H1 (cell line): Measurements from ENCODE around the gene PNMA8C. TPM values are rescaled to one million over a fixed set of nuclear protein-coding genes. Genes with fewer than 3 reads are reported as not detected.

Experiments used
- CTCF ChIA-PET: fragments of 300-600 bp; sonication (Branson Sonifier 250); formaldehyde crosslinking; loops from one replicate; lab custom pipeline; 2021; ENCODE audit not compliant: partially characterized antibody; lab: Charles Lee
- POLR2A ChIA-PET: fragments of 300-600 bp; sonication (Branson Sonifier 250); formaldehyde crosslinking; loops from one replicate; lab custom pipeline; 2021; ENCODE audit warnings: inconsistent platforms; ENCODE audit not compliant: partially characterized antibody; lab: Charles Lee
- DNase-seq, 2 experiments: peaks; one replicate each; pipeline versions ENCODE4 v3.0.0 to v3.0.0-alpha.2; 2010 to 2022; ENCODE audit warnings: low spot score in 2 of 2, low read depth in 1 of 2, mixed read lengths in 1 of 2
- FAIRE-seq: peaks from 2 replicates; lab custom pipeline; 2011; peaks lifted over from hg19 to GRCh38; lab: Jason Lieb, UNC
- H2AFZ ChIP-seq: 2 replicates; pipeline ENCODE4 v1.8.1; 2012; ENCODE audit warnings: low read length, inconsistent platforms
- H2AK5ac ChIP-seq: 2 replicates; pipeline ENCODE4 v1.6.1; 2013; ENCODE audit warnings: low read depth, low read length
- H2BK120ac ChIP-seq: replicated peaks from 2 replicates; pipeline ENCODE3; 2013; ENCODE audit warnings: low read depth, low read length, inconsistent platforms
- H2BK12ac ChIP-seq: 2 replicates; pipeline ENCODE4 v1.6.1; 2013; ENCODE audit warnings: low read depth, low read length
- H2BK15ac ChIP-seq: 2 replicates; pipeline ENCODE4 v1.6.1; 2013; ENCODE audit warnings: low read length
- H2BK20ac ChIP-seq: 2 replicates; pipeline ENCODE4 v1.6.1; 2013; ENCODE audit warnings: low read length
- H2BK5ac ChIP-seq: 2 replicates; pipeline ENCODE4 v1.6.1; 2013; ENCODE audit warnings: low read depth, low read length
- H3K14ac ChIP-seq: 2 replicates; pipeline ENCODE4 v1.6.1; 2013; ENCODE audit warnings: inconsistent platforms; ENCODE audit not compliant: insufficient read length
- H3K18ac ChIP-seq: 2 replicates; pipeline ENCODE4 v1.6.1; 2013; ENCODE audit warnings: low read length; ENCODE audit errors: extremely low read depth
- H3K23ac ChIP-seq: 2 replicates; pipeline ENCODE4 v1.6.1; 2013; ENCODE audit warnings: inconsistent platforms; ENCODE audit not compliant: insufficient read length
- H3K23me2 ChIP-seq: 2 replicates; pipeline ENCODE4 v1.6.1; 2013; ENCODE audit warnings: low read depth, low read length
- H3K27ac ChIP-seq: 2 replicates; pipeline ENCODE4 v1.6.1; 2011; ENCODE audit warnings: low read depth, low read length, inconsistent platforms
- H3K27me3 ChIP-seq, 4 experiments: replicated peaks in 1 of 4; 1 replicate in 1 of 4; 2 replicates in 3 of 4; pipeline versions ENCODE4 v1.6.1 to v1.8.1; 2011 to 2013; ENCODE audit warnings: low read length in 3 of 4, mild to moderate bottlenecking in 3 of 4, inconsistent platforms in 2 of 4, mixed read lengths in 2 of 4, moderate library complexity in 1 of 4; ENCODE audit not compliant: control insufficient read depth in 3 of 4, insufficient read depth in 3 of 4; ENCODE audit errors: extremely low read depth in 1 of 4
- H3K36me3 ChIP-seq, 4 experiments: 2 replicates each; pipeline versions ENCODE4 v1.6.1 to v1.8.1; 2011 to 2013; ENCODE audit warnings: mild to moderate bottlenecking in 4 of 4, low read length in 3 of 4, moderate library complexity in 2 of 4, control low read depth in 1 of 4, inconsistent platforms in 1 of 4; ENCODE audit not compliant: insufficient read depth in 4 of 4, control insufficient read depth in 2 of 4
- H3K4ac ChIP-seq: replicated peaks from 2 replicates; pipeline ENCODE3; 2013; ENCODE audit warnings: low read length, low read depth, mixed read lengths, inconsistent platforms; ENCODE audit not compliant: insufficient read length
- H3K4me1 ChIP-seq, 4 experiments: replicated peaks in 1 of 4; 1 replicate in 1 of 4; 2 replicates in 3 of 4; pipeline versions ENCODE4 v1.6.1 to v1.8.1; 2011 to 2013; ENCODE audit warnings: low read length in 3 of 4, inconsistent platforms in 2 of 4, mixed read lengths in 1 of 4; ENCODE audit not compliant: insufficient read depth in 4 of 4, control insufficient read depth in 3 of 4
- H3K4me2 ChIP-seq, 2 experiments: 2 replicates each; pipeline versions ENCODE4 v1.6.1 to v1.8.1; 2011 to 2013; ENCODE audit warnings: low read depth in 2 of 2, low read length in 2 of 2, control low read depth in 1 of 2, inconsistent platforms in 1 of 2, mild to moderate bottlenecking in 1 of 2; ENCODE audit not compliant: insufficient read depth in 1 of 2
- H3K4me3 ChIP-seq, 4 experiments: fragments of 200-600, 300-600 bp in 1 of 4; sonication (generic), shearing (Covaris generic), sonication (Bioruptor Twin) in 1 of 4; 2 replicates each; pipeline versions ENCODE4 v1.5.1 to v1.8.1; 2011 to 2016; ENCODE audit warnings: low read length in 4 of 4, low read depth in 3 of 4, control low read depth in 2 of 4, inconsistent platforms in 2 of 4, mild to moderate bottlenecking in 2 of 4, mixed read lengths in 1 of 4, moderate library complexity in 1 of 4; ENCODE audit not compliant: insufficient read depth in 2 of 4; ENCODE audit errors: extremely low read depth in 1 of 4
- H3K56ac ChIP-seq: replicated peaks from 2 replicates; pipeline ENCODE3; 2013; ENCODE audit warnings: low read depth, mild to moderate bottlenecking, mixed read lengths, low read length, inconsistent platforms; ENCODE audit not compliant: insufficient read length
- H3K79me1 ChIP-seq: 2 replicates; pipeline ENCODE4 v1.6.1; 2013; ENCODE audit warnings: low read depth, low read length, control low read depth
- H3K79me2 ChIP-seq, 2 experiments: 2 replicates each; pipeline versions ENCODE4 v1.6.1 to v1.8.1; 2012 to 2013; ENCODE audit warnings: low read length in 2 of 2, mild to moderate bottlenecking in 2 of 2, inconsistent platforms in 1 of 2; ENCODE audit not compliant: insufficient read depth in 2 of 2, control insufficient read depth in 1 of 2
- H3K9ac ChIP-seq, 4 experiments: replicated peaks in 1 of 4; 1 replicate in 1 of 4; 2 replicates in 3 of 4; pipeline versions ENCODE4 v1.6.1 to v1.8.1; 2011 to 2013; ENCODE audit warnings: low read depth in 3 of 4, low read length in 3 of 4, control low read depth in 2 of 4, mild to moderate bottlenecking in 2 of 4, moderate library complexity in 2 of 4, inconsistent platforms in 1 of 4; ENCODE audit errors: extremely low read depth in 1 of 4
- H3K9me3 ChIP-seq, 2 experiments: 2 replicates each; pipeline versions ENCODE4 v1.6.1 to v1.8.1; 2012 to 2013; ENCODE audit warnings: mild to moderate bottlenecking in 2 of 2, moderate library complexity in 2 of 2, control low read depth in 1 of 2, inconsistent platforms in 1 of 2, low read depth in 1 of 2, low read length in 1 of 2, mixed read lengths in 1 of 2; ENCODE audit not compliant: insufficient read depth in 2 of 2
- H4K20me1 ChIP-seq, 2 experiments: replicated peaks in 1 of 2; 2 replicates each; pipeline versions ENCODE3 to v1.8.1; 2011 to 2013; ENCODE audit warnings: inconsistent platforms in 2 of 2, low read length in 2 of 2, mild to moderate bottlenecking in 1 of 2; ENCODE audit not compliant: insufficient read depth in 2 of 2, control insufficient read depth in 1 of 2
- H4K5ac ChIP-seq: 2 replicates; pipeline ENCODE4 v1.6.1; 2013; ENCODE audit warnings: low read length, low read depth, mixed read lengths, inconsistent platforms; ENCODE audit not compliant: insufficient read length
- H4K8ac ChIP-seq: 2 replicates; pipeline ENCODE4 v1.8.0; 2013; ENCODE audit warnings: mild to moderate bottlenecking, moderate library complexity, low read length, inconsistent platforms; ENCODE audit not compliant: insufficient read depth; ENCODE audit errors: extremely low read depth
- H4K91ac ChIP-seq: replicated peaks from 2 replicates; pipeline ENCODE3; 2013; ENCODE audit warnings: low read length, mixed read lengths, inconsistent platforms; ENCODE audit not compliant: insufficient read length
- CEBPB ChIP-seq: IDR thresholded peaks from 2 replicates; pipeline ENCODE4 v1.6.1; 2012; ENCODE audit warnings: low read depth, low read length
- GTF2F1 ChIP-seq: IDR thresholded peaks from 2 replicates; pipeline ENCODE4 v1.6.1; 2012; ENCODE audit warnings: low read depth, low read length, improper control_type of control experiment, borderline replicate concordance
- MAFK ChIP-seq: IDR thresholded peaks from 2 replicates; pipeline ENCODE4 v1.6.1; 2012; ENCODE audit warnings: low read depth, mild to moderate bottlenecking, improper control_type of control experiment, low read length
- POU5F1 ChIP-seq: IDR thresholded peaks from 2 replicates; pipeline ENCODE4 v1.6.1; 2011; ENCODE audit warnings: low read depth, mild to moderate bottlenecking, low read length, moderate library complexity
- RFX5 ChIP-seq: IDR thresholded peaks from 2 replicates; pipeline ENCODE4 v1.6.1; 2011; ENCODE audit warnings: low read depth, low read length, improper control_type of control experiment, borderline replicate concordance
- TCF12 ChIP-seq: IDR thresholded peaks from 2 replicates; pipeline ENCODE4 v1.6.1; 2011; ENCODE audit warnings: low read depth, mild to moderate bottlenecking, low read length
- WGBS, 2 experiments: shearing (Covaris generic) in 1 of 2; methylation state at CpG; one replicate each; pipeline versions ENCODE4 v1.1.6 to v1.1.7; 2013 to 2015; ENCODE audit warnings: low lambda C conversion rate in 2 of 2, mixed read lengths in 2 of 2, inconsistent platforms in 1 of 2, low coverage in 1 of 2, missing lambda C conversion rate in 1 of 2; ENCODE audit not compliant: insufficient replicate concordance in 2 of 2, insufficient coverage in 1 of 2, insufficient read length in 1 of 2; ENCODE audit errors: extremely low coverage in 1 of 2, missing lambda C conversion rate in 1 of 2; 5-methylcytosine and 5-hydroxymethylcytosine counted together
- polyA plus RNA-seq, 7 experiments: library from polyadenylated mRNA; depleted of rRNA in 3 of 7; stranded (reverse) in 5 of 7; unstranded in 2 of 7; fragments of >200 nt in 5 of 7; fragments of 200-250 nt in 2 of 7; gene quantifications; 1 replicate in 5 of 7; 2 replicates in 1 of 7; 4 replicates in 1 of 7; pipeline versions ENCODE4 v1.2.1 to v1.2.3, GENCODE V29; 2011 to 2013; ENCODE audit warnings: missing spikeins in 2 of 7, mixed read lengths in 2 of 7
- total RNA-seq: library from RNA; stranded (reverse); fragmentation: NEBNext Ultra II Directional; extraction: Animal tissue kit (Norgen Biotek cat#: 25700); gene quantifications from 2 replicates; pipeline ENCODE4 v1.2.1, GENCODE V29; 2021
- TF ChIP-seq, protein P1 (sequence below): IDR thresholded peaks from 2 replicates; pipeline ENCODE4 v1.6.1; 2011; ENCODE audit warnings: low read depth, mild to moderate bottlenecking, low read length; ENCODE audit not compliant: insufficient read depth
- TF ChIP-seq, protein P2 (sequence below): IDR thresholded peaks from 2 replicates; pipeline ENCODE4 v1.6.1; 2012; ENCODE audit warnings: inconsistent platforms
- TF ChIP-seq, protein P3 (sequence below), 3 experiments: IDR thresholded peaks; 1 replicate in 2 of 3; 2 replicates in 1 of 3; pipeline versions ENCODE4 v1.5.1 to v1.6.1; 2011; ENCODE audit warnings: low read length in 3 of 3, mild to moderate bottlenecking in 3 of 3, inconsistent platforms in 2 of 3, low read depth in 1 of 3, moderate library complexity in 1 of 3; ENCODE audit not compliant: insufficient read depth in 1 of 3; ENCODE audit errors: control extremely low read depth in 1 of 3

The PNMA8C gene
- total and polyA plus RNA-seq, 2 of the 8 experiments (the other 6 are each of a cell fraction or from before 2014, with no cell fraction given) = 0.53 to 1.8 TPM

DNA sequence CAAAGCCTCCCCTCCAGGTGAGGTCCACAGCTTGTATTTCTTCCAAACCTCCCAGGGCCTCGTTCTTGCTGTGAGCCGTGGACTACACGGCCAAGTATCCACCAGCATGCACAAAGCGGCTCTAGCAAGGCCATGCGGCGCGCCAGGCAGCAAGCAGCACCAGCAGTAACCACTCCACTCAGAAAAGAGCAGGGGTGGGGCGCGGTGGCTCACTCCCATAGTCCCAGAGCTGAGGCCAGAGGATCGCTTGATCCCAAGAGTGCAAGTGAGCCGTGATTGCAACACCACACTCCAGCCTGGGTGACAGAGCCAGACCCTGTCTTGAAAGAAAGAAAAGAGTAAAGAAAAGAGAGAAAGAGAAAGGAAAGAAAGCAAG, 20.1 kb downstream of the PNMA8C start:
- Histone ChIP-seq H3K9me3 (no peaks in the 10 kb centered on the region), H3K4ac (peak overlapping the region; percentile 92), H4K5ac (peak overlapping the region; percentile 84), H3K9ac (peak overlapping the region in 2 of 4 experiments; percentile 13 to 64; a peak in 1 of 7 replicates), H4K91ac (peak overlapping the region; percentile 94), H3K79me1 (peaks cover 3% of the 10 kb centered on the region), H2BK5ac (peak overlapping the region; percentile 87), H2BK12ac (peak overlapping the region; percentile 88; the same call in 1 of the 2 replicates), H4K20me1 (peaks cover 8 to 14% of the 10 kb centered on the region in 2 experiments), H2BK20ac (peak overlapping the region; percentile 92; the same call in 1 of the 2 replicates), H3K36me3 (0 out of 8 replicates have a peak, but pooled peaks cover 0 to 2% (median 0%) of the 10 kb centered on the region in 4 experiments), H3K4me1 (peaks cover under 1 to 31% (median 22%) of the 10 kb centered on the region in 4 experiments; a peak in 6 of 7 replicates), H2BK120ac (peak overlapping the region; percentile 77), H3K27ac (no peak overlapping the region), H4K8ac (0 out of 2 replicates have a peak overlapping the region, but pooled peaks have one; percentile 57), H3K23ac (no peak overlapping the region), H3K23me2 (peaks cover 35% of the 10 kb centered on the region), H3K27me3 (peaks cover 0 to 39% (median 25%) of the 10 kb centered on the region in 4 experiments; a peak in 6 of 7 replicates), H3K79me2 (peaks cover 0 to 16% of the 10 kb centered on the region in 2 experiments; a peak in 2 of 4 replicates), H3K18ac (peak overlapping the region; percentile 94), H3K56ac (peak overlapping the region; percentile 39), H3K4me3 (peak overlapping the region; percentile 25 to 63 (median 40); a peak in 7 of 8 replicates), H3K4me2 (peak overlapping the region; percentile 80 to 89), H2AK5ac (no peak overlapping the region), H3K14ac (peak overlapping the region; percentile 4), H2BK15ac (0 out of 2 replicates have a peak overlapping the region, but pooled peaks have one; percentile 9), H2AFZ (no peak overlapping the region)
- WGBS, 2 experiments = 10% methylated on average over 11 of the region's 11 CpGs; no CpG with 5 or more reads in 1 of the 2 experiments
- CTCF ChIA-PET = interaction anchor here (0.9 to 15.2 kb wide), 12 partner anchors 9 to 121 kb away, joined by 3 to 254 read pairs (median 4); no protein-coding TSS in a partner anchor
- POLR2A ChIA-PET = interaction anchor here (0.7 to 1.8 kb wide), 9 partner anchors 9 to 90 kb away, joined by 3 to 5 read pairs (median 3); partner anchors contain the start of genes PNMA8A and PNMA8B
- FAIRE-seq (no peak), DNase-seq (no peak)
- TF ChIP-seq, protein P1, sequence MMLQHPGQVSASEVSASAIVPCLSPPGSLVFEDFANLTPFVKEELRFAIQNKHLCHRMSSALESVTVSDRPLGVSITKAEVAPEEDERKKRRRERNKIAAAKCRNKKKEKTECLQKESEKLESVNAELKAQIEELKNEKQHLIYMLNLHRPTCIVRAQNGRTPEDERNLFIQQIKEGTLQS = no peak
- TF ChIP-seq MAFK (no peak), CEBPB (peak; percentile 84), TCF12 (no peak), POU5F1 (no peak), GTF2F1 (no peak), RFX5 (no peak)
- TF ChIP-seq, protein P2, sequence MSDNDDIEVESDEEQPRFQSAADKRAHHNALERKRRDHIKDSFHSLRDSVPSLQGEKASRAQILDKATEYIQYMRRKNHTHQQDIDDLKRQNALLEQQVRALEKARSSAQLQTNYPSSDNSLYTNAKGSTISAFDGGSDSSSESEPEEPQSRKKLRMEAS = peak; percentile 25; the same call in 1 of the 2 replicates
- TF ChIP-seq, protein P3, sequence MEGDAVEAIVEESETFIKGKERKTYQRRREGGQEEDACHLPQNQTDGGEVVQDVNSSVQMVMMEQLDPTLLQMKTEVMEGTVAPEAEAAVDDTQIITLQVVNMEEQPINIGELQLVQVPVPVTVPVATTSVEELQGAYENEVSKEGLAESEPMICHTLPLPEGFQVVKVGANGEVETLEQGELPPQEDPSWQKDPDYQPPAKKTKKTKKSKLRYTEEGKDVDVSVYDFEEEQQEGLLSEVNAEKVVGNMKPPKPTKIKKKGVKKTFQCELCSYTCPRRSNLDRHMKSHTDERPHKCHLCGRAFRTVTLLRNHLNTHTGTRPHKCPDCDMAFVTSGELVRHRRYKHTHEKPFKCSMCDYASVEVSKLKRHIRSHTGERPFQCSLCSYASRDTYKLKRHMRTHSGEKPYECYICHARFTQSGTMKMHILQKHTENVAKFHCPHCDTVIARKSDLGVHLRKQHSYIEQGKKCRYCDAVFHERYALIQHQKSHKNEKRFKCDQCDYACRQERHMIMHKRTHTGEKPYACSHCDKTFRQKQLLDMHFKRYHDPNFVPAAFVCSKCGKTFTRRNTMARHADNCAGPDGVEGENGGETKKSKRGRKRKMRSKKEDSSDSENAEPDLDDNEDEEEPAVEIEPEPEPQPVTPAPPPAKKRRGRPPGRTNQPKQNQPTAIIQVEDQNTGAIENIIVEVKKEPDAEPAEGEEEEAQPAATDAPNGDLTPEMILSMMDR (IDR thresholded peaks at IDR 0.05; ENCODE audit: control extremely low read depth in 1 of 3, insufficient read depth in 1 of 3, low read depth in 1 of 3, low read length in 3 of 3) = no peak
